ENCODE measurements around the gene RFTN1.

The RFTN1 gene

GRCh38 chr3:16506884-16507577, 6.5 kb downstream of the RFTN1 start:
- DNase-seq (ENCODE audit: low read depth): no peak

DNA sequence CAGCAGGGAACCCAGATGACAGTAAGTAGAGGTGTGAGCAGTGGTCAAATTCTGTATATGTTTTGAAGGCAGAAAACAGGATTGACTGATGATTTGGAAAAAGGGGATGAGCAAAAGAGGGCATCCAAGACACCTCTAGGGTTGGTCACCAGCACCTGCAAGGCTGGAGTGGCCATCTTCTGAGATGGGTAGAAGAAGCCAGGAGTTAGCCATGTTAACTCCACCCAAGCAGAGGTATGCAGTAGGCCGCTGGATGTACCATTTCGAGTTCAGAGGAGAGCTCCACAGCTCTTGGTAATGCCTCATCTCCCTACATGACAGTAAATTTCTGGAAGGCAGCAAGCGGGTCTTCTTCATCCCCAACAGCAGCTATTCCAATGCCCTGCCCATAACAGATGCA, 7.0 kb downstream of the RFTN1 start:
- no peak for DNase-seq (ENCODE audit: low read depth)

- DNase-seq (ENCODE audit: low read depth): no peak
These were observed 8.8 kb downstream of the RFTN1 start for GRCh38 chr3:16504692-16505091.

GRCh38 chr3:16504242-16504641, 9.3 kb downstream of the RFTN1 start:
- DNase-seq (ENCODE audit: low read depth): no peak

DNA sequence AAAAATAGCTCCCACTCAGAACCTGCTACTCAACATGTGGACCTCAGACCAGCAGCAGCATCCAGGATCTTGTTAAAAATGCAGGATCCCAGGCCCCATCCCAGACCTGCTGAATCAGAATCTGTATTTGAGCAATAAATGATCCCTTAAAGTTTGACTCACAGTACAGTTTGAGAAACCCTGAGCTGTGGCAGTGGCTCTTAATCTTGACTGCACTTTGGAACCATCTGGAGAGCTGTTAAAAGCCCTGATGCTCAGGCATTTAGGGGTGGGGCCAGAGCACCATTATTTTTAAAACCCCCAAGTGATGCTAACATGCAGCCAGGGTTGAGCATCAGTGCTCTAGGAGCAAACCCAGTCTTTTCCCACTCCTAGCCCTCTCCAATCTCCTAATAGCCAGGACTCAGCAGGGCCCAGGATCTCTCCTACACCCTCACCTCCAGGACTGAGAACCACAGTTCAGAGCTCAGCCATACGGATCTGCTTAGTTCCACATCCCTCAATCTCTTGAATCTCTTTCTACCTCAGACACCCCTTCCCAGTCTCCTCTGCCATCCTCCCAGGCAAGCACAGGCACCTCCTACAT, 10.2 kb downstream of the RFTN1 start:
- no peak for DNase-seq (ENCODE audit: low read depth)

- DNase-seq (ENCODE audit: low read depth): no peak
These were observed 11.1 kb downstream of the RFTN1 start for GRCh38 chr3:16502347-16502908.

DNA sequence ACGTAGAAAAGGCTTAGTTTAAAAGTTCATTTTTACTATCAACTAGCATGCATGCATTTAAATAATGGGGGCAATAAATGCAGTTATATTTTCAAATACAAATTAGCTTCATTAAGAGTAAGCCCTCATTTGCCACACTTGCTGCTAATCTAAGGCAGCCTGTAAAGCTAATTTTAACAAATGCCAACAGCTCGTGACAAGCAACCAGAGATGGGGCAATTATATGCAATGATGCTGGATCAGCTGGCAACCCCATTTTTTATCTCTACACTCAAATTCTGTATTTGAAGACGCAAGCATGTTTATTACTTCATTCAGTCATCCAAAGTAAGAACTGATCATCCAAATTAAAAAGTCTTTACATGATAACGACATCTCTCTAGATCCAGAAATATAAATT, 12.1 kb downstream of the RFTN1 start:
- no peak for DNase-seq (ENCODE audit: low read depth)

- DNase-seq (ENCODE audit: low read depth): no peak
These were observed 12.6 kb downstream of the RFTN1 start for GRCh38 chr3:16500911-16501310.

DNA sequence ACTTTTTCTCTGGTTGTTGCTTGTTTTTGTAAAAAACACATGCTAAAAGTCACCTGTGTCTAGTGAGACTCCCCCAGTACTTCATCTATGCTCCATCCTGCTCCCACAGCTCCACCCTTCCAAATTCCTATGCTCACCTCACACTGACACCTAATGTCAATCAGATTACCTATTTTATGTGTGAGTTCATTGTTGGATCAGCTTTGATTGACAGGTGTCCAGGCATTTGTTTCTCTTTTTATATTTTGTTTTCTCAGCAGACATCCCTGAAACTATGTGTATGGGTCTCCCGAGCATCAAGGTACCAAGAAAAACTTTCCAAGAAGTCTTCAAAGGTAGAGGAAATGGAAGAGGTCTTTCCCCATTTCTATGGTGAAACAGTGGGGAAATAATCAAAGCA, 13.4 kb downstream of the RFTN1 start:
- DNase-seq (ENCODE audit: low read depth): no peak

- DNase-seq (ENCODE audit: low read depth): no peak
These were observed 14.1 kb downstream of the RFTN1 start for GRCh38 chr3:16499351-16499750.

DNA sequence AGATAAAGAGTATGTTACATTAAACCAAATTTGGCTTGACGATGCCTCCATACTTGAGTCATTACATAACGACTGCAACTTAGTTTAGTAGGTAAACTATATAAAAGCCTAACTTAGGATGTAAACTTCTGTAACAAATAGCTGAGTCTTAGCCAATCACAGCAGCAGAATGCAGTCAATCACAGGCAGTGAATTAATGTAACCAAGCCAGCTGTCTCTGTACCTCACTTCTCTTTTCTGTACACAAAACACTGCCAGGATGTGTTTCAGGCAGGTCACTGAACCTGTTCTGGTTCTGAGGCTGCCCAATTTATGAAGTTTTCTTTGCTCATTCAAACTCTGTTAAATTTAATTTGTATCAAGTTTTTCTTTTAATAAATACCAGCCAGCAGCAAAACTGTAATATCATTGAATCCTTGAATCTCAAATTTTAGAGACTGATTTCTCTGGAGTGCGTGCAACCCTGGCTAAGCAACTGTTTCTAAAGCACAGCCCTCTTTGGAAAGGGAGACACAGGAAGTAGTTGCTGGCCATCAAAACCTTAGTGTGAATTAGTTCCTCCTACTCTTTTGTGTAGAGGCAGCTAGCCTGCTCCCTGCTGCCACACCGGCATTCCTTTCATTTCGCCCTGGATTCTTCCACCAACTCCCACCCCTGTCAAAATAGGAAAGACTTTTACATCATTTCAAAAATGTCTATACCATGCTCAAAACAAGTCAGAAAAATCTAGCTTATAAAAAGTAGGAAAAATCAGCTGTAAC, 15.2 kb downstream of the RFTN1 start:
- no peak for DNase-seq (ENCODE audit: low read depth)

GRCh38 chr3:16496408-16497222, 16.9 kb downstream of the RFTN1 start:
- peak; percentile 52 for DNase-seq (ENCODE audit: low read depth)

DNA sequence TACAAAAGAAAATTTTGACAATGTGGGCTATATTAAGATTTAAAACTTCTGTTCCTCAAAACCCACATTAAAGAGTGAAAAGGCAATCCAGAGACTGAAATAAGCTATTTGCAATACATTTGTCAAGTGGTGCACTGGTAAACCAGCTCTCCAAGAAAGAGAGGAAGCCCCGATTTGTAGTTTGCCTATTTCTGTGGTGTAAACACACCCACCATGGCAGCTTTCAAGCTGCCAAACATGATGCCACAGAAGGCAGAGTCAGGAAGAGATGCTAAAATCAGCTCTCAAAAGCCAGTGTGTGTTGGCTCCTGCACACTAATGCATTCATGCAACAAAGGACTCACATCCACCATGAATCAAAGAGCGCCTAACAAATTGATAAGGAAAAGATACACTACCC, 17.5 kb downstream of the RFTN1 start:
- no peak for DNase-seq (ENCODE audit: low read depth)

GRCh38 chr3:16494814-16495431, 18.6 kb downstream of the RFTN1 start:
- no peak for DNase-seq (ENCODE audit: low read depth)

GRCh38 chr3:16494094-16494493, 19.4 kb downstream of the RFTN1 start:
- no peak for DNase-seq (ENCODE audit: low read depth)

GRCh38 chr3:16490062-16490619, 23.4 kb downstream of the RFTN1 start:
- DNase-seq (ENCODE audit: low read depth): no peak

DNA sequence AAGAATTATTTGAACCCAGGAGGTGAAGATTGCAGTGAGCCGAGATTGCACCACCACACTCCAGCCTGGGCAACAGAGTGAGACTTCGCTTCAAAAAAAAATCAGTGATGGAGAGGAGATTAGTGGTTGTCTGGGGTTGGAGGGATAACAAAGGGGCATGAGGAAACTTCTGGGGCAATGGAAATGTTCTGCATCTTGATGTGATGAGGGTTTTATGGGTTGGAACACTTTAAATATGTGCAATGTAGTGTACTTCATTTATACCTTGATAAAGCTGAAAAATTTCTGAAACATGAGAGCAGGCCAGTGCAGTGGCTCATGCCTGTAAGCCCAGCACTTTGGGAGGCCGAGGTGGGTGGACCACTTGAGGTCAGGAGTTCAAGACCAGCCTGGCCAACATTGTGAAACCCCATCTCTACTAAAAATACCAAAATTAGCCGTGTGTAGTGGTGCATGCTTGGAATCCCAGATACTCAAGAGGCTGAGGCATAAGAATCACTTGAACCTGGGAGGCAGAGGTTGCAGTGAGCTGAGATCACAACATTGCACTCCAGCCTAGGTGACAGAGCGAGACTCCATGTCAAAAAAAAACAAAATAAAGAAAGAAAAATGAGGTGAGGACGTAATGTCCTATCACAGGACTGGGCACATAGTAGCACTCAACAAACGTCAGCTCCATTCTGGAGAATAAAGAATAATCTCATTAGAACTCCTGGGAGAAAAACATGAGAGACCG, 24.0 kb downstream of the RFTN1 start:
- DNase-seq (ENCODE audit: low read depth): peak; percentile 57

DNA sequence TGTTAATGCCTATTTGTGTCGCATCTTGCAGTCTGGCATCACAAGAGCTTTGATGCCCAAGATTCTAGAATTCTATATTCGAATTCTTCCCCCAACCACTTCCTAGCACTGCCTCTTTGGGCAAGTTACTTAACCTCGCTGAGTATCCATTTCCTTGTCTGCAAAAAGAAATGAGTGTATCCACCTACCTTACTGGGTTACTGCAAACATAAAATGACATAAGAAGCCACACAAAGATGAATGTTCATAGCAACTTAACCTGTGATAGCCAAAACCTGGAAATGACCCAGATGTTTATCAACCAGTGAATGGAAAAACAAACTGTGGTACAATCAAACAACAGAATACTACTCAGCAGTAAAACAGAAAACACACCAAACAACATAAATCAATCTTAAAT, 24.9 kb downstream of the RFTN1 start:
- DNase-seq (ENCODE audit: low read depth): no peak

GRCh38 chr3:16487511-16488175, 25.9 kb downstream of the RFTN1 start:
- DNase-seq (ENCODE audit: low read depth): no peak

GRCh38 chr3:16486951-16487480, 26.5 kb downstream of the RFTN1 start:
- no peak for DNase-seq (ENCODE audit: low read depth)

All from iris pigment epithelial cell (primary cell).